ENCODE results near the gene MGAT4C.

DNA sequence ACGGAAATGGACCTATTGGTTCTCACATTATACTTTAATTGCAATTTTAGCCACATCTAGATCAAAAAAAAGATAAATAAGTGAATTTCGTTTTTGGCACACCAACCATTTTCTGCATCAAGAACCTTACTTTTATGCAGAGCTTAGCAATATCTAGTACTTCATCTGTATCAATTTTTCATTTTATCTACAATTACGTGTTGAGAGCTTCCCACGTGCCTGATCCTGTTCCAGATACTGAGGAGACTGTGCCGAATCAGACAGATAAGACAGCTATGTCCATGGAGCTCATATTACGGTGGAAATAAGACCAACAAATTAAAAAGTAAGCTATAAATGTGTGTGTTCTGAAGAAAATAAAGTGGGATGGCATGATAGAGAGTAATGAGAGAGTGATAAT lies 101.6 kb downstream of the MGAT4C start:
- no peak for TF ChIP-seq EZH2 (IDR thresholded peaks at IDR 0.05; ENCODE audit: borderline replicate concordance, low read depth, low read length, poor library complexity, severe bottlenecking)
- TF ChIP-seq, protein P1, sequence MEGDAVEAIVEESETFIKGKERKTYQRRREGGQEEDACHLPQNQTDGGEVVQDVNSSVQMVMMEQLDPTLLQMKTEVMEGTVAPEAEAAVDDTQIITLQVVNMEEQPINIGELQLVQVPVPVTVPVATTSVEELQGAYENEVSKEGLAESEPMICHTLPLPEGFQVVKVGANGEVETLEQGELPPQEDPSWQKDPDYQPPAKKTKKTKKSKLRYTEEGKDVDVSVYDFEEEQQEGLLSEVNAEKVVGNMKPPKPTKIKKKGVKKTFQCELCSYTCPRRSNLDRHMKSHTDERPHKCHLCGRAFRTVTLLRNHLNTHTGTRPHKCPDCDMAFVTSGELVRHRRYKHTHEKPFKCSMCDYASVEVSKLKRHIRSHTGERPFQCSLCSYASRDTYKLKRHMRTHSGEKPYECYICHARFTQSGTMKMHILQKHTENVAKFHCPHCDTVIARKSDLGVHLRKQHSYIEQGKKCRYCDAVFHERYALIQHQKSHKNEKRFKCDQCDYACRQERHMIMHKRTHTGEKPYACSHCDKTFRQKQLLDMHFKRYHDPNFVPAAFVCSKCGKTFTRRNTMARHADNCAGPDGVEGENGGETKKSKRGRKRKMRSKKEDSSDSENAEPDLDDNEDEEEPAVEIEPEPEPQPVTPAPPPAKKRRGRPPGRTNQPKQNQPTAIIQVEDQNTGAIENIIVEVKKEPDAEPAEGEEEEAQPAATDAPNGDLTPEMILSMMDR (conservative IDR thresholded peaks at IDR 0.05; ENCODE audit: low read depth, low read length): no peak
